Loucy (cell line): ENCODE measurements around the gene PAK4.

Source experiments
- CTCF ChIP-seq: fragments of 200-600 bp; sonication (generic); conservative IDR thresholded peaks from 2 replicates; pipeline ENCODE4 v1.5.1; 2014; ENCODE audit warnings: mild to moderate bottlenecking, antibody characterized with exemption, low read length
- EZH2phosphoT487 ChIP-seq: fragments of 200-600 bp; IDR thresholded peaks from 2 replicates; pipeline ENCODE4 v1.6.1; 2018; ENCODE audit warnings: antibody characterized with exemption, mild to moderate bottlenecking, moderate library complexity, borderline replicate concordance

- TF ChIP-seq CTCF: no peak
- no peak for TF ChIP-seq EZH2phosphoT487
Measured at GRCh38 chr19:39156326-39157230, 31.0 kb downstream of the PAK4 start.
